ENCODE measurements around the gene HADH.

DNA sequence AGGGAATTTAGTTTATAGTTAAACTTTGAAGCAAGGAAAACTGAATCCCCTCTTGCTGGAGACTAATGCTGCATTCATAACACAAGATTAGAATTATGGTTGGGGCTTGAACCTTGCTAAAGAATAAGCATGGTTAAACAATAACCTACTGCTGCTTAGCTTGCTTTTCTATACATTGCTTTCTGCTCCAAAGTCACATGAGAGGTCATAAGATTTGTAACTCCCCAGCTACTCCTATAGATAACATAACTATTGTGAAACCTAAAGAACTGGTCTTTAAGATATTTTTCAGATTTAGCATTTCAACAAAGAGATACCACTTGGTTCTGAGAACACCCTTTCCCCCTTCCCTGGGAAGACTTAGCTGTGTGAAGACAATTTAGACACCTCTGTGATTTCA lies 17.1 kb upstream of the HADH start:
- TF ChIP-seq, protein P1, sequence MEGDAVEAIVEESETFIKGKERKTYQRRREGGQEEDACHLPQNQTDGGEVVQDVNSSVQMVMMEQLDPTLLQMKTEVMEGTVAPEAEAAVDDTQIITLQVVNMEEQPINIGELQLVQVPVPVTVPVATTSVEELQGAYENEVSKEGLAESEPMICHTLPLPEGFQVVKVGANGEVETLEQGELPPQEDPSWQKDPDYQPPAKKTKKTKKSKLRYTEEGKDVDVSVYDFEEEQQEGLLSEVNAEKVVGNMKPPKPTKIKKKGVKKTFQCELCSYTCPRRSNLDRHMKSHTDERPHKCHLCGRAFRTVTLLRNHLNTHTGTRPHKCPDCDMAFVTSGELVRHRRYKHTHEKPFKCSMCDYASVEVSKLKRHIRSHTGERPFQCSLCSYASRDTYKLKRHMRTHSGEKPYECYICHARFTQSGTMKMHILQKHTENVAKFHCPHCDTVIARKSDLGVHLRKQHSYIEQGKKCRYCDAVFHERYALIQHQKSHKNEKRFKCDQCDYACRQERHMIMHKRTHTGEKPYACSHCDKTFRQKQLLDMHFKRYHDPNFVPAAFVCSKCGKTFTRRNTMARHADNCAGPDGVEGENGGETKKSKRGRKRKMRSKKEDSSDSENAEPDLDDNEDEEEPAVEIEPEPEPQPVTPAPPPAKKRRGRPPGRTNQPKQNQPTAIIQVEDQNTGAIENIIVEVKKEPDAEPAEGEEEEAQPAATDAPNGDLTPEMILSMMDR (conservative IDR thresholded peaks at IDR 0.05; ENCODE audit: low read depth, low read length): no peak
- TF ChIP-seq EZH2 (IDR thresholded peaks at IDR 0.05; ENCODE audit: low read length, unreplicated experiment) (no peak), EZH2phosphoT487 (IDR thresholded peaks at IDR 0.05; ENCODE audit: borderline replicate concordance, low read length) (no peak)
